Measurements from ENCODE around the gene BNIP3. TPM values are rescaled to one million over a fixed set of nuclear protein-coding genes. Genes with fewer than 3 reads are reported as not detected.
A peak's percentile ranks its signal among the peaks of the same experiment; 100 is the strongest.

The BNIP3 gene
- total and polyA plus RNA-seq, 2 of the 13 experiments (the other 11 are each of a cell fraction or from before 2014, with no cell fraction given): 73.7 to 223 TPM

GRCh38 chr10:131998845-131999681, 17.3 kb upstream of the BNIP3 start (continued):
- TF ChIP-seq SRY (CRISPR knock-in tag; IDR thresholded peaks at IDR 0.05) (no peak; the same call in 1 of the 2 replicates), AFF4 (CRISPR knock-in tag; IDR thresholded peaks at IDR 0.05) (no peak), HDAC6 (IDR thresholded peaks at IDR 0.05; ENCODE audit: low read depth, low read length) (no peak), ZNF687 (CRISPR knock-in tag; IDR thresholded peaks at IDR 0.05) (peak; percentile 92), ZNF446 (CRISPR knock-in tag; IDR thresholded peaks at IDR 0.05) (no peak), HMG20B (CRISPR knock-in tag; conservative IDR thresholded peaks at IDR 0.05) (no peak), PRMT3 (CRISPR knock-in tag; IDR thresholded peaks at IDR 0.05; ENCODE audit: borderline replicate concordance, low read depth) (no peak), ZBTB4 (CRISPR knock-in tag; IDR thresholded peaks at IDR 0.05; ENCODE audit: borderline replicate concordance) (peak; percentile 47; the same call in 1 of the 2 replicates), ZNF674 (CRISPR knock-in tag; IDR thresholded peaks at IDR 0.05; ENCODE audit: low read depth) (no peak), TAF15 (IDR thresholded peaks at IDR 0.05; ENCODE audit: low read depth, low read length, poor library complexity, severe bottlenecking) (no peak), ZNF224 (CRISPR knock-in tag; IDR thresholded peaks at IDR 0.05) (no peak), ZFP41 (CRISPR knock-in tag; IDR thresholded peaks at IDR 0.05; ENCODE audit: borderline replicate concordance) (no peak), ZNF441 (CRISPR knock-in tag; IDR thresholded peaks at IDR 0.05; ENCODE audit: borderline replicate concordance) (no peak), FOSL1 (CRISPR knock-in tag; IDR thresholded peaks at IDR 0.05; ENCODE audit: borderline replicate concordance) (no peak), FOXJ3 (CRISPR knock-in tag; IDR thresholded peaks at IDR 0.05; ENCODE audit: borderline replicate concordance) (no peak), ZNF207 (IDR thresholded peaks at IDR 0.05; ENCODE audit: borderline replicate concordance) (no peak), ZBTB7A (CRISPR knock-in tag; IDR thresholded peaks at IDR 0.05) (no peak), GTF2F1 (IDR thresholded peaks at IDR 0.05; ENCODE audit: low read length) (no peak)

Data from HepG2 (cell line).